GM19467 (cell line): ENCODE results near the gene MAG.

ENCODE experiments used
- ATAC-seq: cut with Tn5 transposase; IDR thresholded peaks from one replicate; pipeline ENCODE4 v1.9.1; 2021; ENCODE audit warnings: mild to moderate bottlenecking, moderate library complexity; ENCODE audit not compliant: unreplicated experiment

The MAG gene

DNA sequence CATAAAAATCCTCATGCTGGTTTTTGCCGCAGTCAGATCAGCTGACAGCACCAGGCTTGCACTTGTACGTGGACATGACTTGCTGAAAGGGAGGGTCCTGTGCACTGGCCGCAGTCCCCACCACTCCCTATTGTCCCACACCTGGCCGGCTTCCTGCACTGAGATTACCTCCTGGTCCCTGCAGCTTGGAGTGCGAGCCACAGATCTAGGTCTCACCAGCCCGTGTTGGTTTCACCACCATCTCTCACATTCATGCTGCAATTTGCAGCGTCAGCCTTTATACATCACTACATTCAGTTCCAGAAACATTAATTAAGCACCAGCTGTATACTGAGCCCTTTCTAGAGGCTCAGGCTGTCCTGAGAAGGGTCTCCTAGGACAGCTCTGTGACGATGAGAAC lies 22.1 kb downstream of the MAG start:
- ATAC-seq = no peak

GRCh38 chr19:35314858-35315470 lies 23.0 kb downstream of the MAG start:
- no peak for ATAC-seq

DNA sequence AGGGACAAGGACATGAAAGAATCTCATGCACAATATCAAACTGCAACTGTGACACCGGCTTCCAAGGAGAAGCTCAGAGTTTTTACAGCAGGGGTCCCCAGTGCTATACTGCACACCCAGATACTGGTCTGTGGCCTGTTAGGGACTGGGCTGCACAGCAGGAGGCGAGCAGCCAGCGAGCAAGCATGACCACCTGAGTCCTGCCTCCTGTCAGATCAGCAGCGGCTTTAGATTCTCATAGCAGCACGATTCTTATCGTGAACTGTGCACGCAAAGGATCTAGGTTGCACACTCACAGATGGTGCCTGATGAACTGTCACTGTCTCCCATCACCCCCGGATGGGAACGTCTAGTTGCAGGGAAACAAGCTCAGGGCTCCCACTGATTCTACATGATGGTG lies 23.9 kb downstream of the MAG start:
- ATAC-seq = no peak

DNA sequence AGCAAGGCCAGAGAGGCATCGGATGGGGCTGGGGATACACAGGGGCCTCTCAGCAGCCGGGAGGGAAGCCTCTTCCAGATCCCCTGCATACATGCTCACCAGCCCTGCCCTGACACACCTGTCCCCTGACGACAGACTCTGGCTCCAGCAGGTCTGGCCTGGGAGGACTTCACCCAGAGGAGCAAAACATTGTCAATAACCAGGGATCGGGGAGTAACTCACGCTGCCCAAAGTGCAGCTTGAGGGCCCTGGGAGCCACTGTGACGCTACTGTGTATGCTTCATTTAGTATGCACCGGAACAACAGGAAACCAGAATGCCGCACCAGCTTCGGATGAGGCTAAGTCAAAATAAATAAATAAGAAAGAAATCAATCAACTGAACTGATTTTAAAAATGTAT lies 24.6 kb downstream of the MAG start:
- ATAC-seq = no peak

DNA sequence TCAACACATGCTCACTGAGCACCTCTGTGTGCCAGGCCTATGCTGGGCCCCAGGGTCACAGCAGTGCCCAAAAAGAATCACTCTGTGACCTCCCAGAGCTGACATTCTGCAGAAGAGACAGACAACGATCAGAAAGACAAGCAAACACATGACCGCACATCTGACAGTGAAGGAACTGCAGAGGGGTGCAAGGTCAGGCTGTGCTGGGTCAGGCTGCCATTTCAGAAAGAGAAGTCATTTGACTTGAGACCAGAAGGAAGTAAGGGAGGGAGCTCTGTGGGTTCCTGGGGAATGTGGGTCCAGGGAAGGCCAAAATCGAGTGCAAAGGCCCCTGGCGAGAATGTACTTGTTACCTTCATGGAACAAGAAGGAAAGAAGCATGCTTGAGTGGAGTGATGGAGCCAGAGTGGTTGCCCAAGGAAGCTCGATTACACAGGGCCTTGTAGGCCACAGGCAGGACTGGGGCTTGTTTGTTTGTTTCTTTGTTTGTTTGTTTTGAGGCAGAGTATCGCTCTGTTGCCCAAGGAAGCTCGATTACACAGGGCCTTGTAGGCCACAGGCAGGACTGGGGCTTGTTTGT lies 25.6 kb downstream of the MAG start:
- ATAC-seq = no peak

DNA sequence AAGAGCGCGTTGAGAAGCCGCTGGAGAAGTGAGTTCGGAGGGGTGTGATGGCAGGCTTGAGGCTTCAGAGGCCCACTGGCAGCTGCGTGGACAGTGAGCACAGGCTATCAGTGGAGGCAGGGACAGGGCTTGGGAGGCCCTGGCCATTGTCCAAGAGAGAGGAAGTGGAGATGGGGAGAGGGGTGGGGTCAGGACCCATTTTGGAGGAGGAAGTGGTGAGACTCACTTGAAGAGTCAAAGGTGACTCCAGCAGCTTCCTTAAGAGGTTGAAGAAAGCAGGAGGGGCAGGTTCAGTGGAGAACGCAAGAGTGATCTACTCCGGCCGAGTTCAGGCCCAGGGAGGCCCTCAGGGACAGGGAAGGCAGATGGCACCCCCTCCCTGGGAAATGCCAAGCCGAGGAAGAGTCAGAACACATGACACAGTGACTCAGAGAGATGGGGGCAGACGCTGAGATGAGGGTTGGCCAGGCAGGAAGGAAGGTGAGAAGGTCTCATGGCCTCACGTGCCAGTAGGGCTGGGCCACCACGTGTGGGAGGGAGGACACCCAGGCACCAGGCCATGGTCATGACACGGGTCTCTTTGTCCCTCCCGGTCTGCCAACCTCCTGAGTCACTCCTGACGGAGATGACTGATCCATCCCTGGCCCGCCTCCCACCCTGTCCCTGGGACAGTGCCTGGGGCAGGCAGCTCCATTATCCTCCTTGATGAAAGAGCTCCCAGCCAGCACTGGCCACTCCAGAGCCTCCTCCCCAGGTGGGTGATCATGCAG lies 26.9 kb downstream of the MAG start:
- ATAC-seq = no peak

DNA sequence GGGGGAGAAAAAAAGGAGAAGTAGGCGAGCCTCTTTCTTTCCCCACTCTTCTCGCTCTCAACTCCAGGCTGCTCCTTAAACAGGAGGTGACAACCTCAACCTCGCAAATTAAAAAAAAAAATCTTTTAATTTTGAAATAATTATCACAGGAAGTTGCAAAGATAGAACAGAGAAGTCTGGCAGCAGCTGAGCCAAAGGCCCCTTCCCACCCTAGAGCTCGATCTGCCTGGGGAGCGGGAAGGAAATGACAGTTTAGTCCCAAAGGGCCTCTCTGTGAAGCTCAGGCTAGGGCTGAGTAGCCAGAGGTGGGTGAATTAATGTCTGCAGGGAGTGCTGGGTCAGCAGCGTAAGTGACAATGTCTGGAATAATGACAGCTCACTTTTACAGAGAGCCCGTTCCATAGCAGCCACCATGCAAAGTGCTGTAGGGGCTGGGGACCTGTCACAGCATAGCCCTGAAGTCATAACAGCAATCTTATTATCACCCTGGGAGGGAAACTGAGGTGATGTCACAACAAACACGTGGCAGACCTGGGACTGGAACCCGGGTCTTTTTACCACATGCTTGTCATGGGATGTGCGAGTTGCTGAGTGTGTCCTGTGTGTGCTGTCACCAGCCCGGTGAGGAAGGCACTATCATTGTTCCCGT lies 28.2 kb downstream of the MAG start:
- no peak for ATAC-seq

- ATAC-seq = no peak
These were observed 29.3 kb downstream of the MAG start for GRCh38 chr19:35321291-35321690.

DNA sequence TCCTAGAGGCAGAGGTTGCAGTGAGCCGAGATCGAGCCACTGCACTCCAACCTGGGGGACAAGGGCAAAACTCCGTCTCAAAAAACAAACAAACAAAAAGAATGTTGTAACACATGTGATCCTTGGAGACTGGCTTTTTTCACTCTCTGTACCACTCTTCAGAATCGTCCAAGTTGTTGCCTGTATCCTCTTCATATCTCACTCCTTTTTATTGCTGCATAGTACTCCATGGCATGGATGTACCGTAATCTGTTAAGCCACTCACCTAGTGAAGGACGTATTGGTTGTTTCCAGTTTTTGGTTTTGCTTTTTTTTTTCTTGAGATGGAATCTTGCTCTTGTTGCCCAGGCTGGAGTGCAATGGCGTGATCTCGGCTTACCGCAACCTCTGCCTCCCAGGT lies 30.1 kb downstream of the MAG start:
- no peak for ATAC-seq

GRCh38 chr19:35327642-35328041 lies 35.7 kb downstream of the MAG start:
- no peak for ATAC-seq

DNA sequence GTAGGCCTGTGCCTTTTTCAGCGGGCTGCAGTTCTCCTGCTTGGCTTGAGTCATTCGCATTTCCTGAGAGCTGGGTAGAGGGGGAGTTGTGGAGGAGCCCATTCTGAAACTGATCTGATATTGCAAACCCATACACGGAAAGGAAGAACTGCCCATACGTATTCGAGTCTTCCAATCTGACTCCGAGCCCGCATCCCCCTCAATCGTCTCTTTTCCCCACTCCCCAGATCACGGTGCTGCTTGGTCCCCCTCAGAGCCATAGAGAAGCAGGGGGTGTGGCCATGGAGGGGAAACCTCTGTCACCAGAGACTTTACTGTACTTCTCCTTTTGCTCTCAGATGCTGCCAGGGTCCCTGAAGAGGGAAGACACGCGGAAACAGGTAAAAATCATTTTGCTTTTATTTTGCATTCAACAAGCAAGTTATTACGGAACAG lies 36.9 kb downstream of the MAG start, which contains the start of gene CD22:
Gene CD22, plus strand, starts transcription at position 337 of the 435 bp plus-strand sequence. CDS start 2,854 bp downstream, outside the sequence.
- no peak for ATAC-seq

DNA sequence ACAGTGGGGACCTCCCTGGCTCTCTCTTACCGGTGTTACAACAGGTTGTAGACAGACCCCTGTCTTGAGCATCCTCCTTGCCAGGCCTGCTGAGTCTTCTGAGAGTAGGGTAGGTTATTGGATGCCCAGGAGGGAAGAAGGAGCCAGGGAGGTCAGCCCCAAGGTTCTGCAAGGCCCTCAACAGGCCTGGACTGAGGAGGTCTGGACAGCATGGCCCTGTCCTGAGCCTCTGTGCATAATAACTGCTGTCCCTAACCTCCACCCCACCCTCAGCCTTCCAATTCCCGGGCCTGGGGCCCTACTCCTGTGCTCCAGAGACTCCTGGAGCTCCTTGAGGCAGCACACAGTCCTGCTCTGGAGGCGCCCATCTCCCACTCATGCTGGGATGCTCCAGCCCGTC lies 37.4 kb downstream of the MAG start:
- ATAC-seq = no peak

GRCh38 chr19:35330475-35330874 lies 38.5 kb downstream of the MAG start:
- peak; percentile 44 for ATAC-seq

- ATAC-seq = no peak
These were observed 39.7 kb downstream of the MAG start for GRCh38 chr19:35331551-35332214.

DNA sequence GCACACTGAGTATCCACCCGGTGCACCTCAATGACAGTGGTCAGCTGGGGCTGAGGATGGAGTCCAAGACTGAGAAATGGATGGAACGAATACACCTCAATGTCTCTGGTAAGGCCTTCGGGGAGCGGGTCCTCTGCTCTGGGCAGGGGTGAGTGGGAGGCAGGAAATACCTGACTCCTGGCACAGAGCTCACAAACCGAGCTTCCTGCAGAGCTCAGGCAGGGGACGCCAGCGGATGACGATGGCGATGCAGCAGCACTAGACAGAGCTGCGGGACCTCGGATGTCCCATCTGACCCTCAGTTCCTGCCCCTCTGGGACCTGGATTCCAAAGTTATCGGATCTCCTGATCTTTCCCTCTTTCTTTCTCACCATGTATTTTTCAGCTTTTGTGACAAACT lies 40.9 kb downstream of the MAG start:
- ATAC-seq = no peak

- no peak for ATAC-seq
These were observed 42.3 kb downstream of the MAG start for GRCh38 chr19:35334144-35334753.

- no peak for ATAC-seq
These were observed 44.4 kb downstream of the MAG start for GRCh38 chr19:35336166-35336955.

GRCh38 chr19:35337097-35337983 lies 45.4 kb downstream of the MAG start:
- no peak for ATAC-seq

GRCh38 chr19:35337984-35338296 lies 46.0 kb downstream of the MAG start:
- no peak for ATAC-seq
